HG02571 (cell line): ENCODE results near the gene ATF7.
A peak's percentile ranks its signal among the peaks of the same experiment; 100 is the strongest.

Experiments used
- ATAC-seq: cut with Tn5 transposase; IDR thresholded peaks from one replicate; pipeline ENCODE4 v1.9.1; 2021; ENCODE audit warnings: mild to moderate bottlenecking, moderate library complexity; ENCODE audit not compliant: unreplicated experiment

ATF7 gene

GRCh38 chr12:53532524-53533445, 93.4 kb downstream of the ATF7 start:
- ATAC-seq = no peak

GRCh38 chr12:53532021-53532420, 94.2 kb downstream of the ATF7 start:
- ATAC-seq = no peak

- ATAC-seq = no peak
Measured at GRCh38 chr12:53530920-53531319, 95.3 kb downstream of the ATF7 start.

- ATAC-seq = no peak
Measured at GRCh38 chr12:53530061-53530460, 96.1 kb downstream of the ATF7 start.

- no peak for ATAC-seq
Measured at GRCh38 chr12:53524476-53524875, 101.7 kb downstream of the ATF7 start.

- ATAC-seq = no peak
Measured at GRCh38 chr12:53523131-53523530, 103.1 kb downstream of the ATF7 start.

GRCh38 chr12:53518381-53518780, 107.8 kb downstream of the ATF7 start:
- ATAC-seq = no peak

- no peak for ATAC-seq
Measured at GRCh38 chr12:53516758-53517455, 109.3 kb downstream of the ATF7 start.

- no peak for ATAC-seq
Measured at GRCh38 chr12:53515291-53515680, 110.9 kb downstream of the ATF7 start.

- no peak for ATAC-seq
Measured at GRCh38 chr12:53514628-53515290, 111.4 kb downstream of the ATF7 start.

GRCh38 chr12:53513712-53514410, 112.3 kb downstream of the ATF7 start:
- ATAC-seq = no peak

GRCh38 chr12:53510181-53510812, 115.9 kb downstream of the ATF7 start:
- no peak for ATAC-seq

GRCh38 chr12:53508534-53509170, 117.5 kb downstream of the ATF7 start:
- peak; percentile 82 for ATAC-seq

- ATAC-seq = no peak
Measured at GRCh38 chr12:53507603-53507885, 118.6 kb downstream of the ATF7 start.

GRCh38 chr12:53506881-53507602, 119.1 kb downstream of the ATF7 start, which contains the start of gene NPFF:
Gene NPFF (minus strand): TSS chr12:53507484. CDS start chr12:53507474, 10 bp downstream.
- ATAC-seq = no peak

GRCh38 chr12:53506450-53506785, 119.8 kb downstream of the ATF7 start:
- no peak for ATAC-seq

GRCh38 chr12:53505555-53506449, 120.4 kb downstream of the ATF7 start:
- ATAC-seq = no peak

GRCh38 chr12:53505086-53505485, 121.1 kb downstream of the ATF7 start:
- ATAC-seq = no peak
